Esophagus muscularis mucosa (tissue), 4 donors: ENCODE data around the gene TIGD1.

Experiments used
- CTCF ChIP-seq, 3 experiments: fragments of 200-600 bp in 2 of 3; fragments of 450-650 bp in 1 of 3; sonication (generic) in 2 of 3; IDR thresholded peaks; one replicate each; pipeline ENCODE4 v1.5.1; 2017 to 2019; ENCODE audit warnings: antibody characterized with exemption in 3 of 3, mild to moderate bottlenecking in 2 of 3, moderate library complexity in 1 of 3
- EP300 ChIP-seq: sonication (generic); formaldehyde crosslinking; IDR thresholded peaks from one replicate; pipeline ENCODE4 v1.6.1; 2017; ENCODE audit warnings: antibody characterized with exemption
- POLR2A ChIP-seq: fragments of 450-650 bp; IDR thresholded peaks from one replicate; pipeline ENCODE4 v1.6.1; 2017; ENCODE audit warnings: antibody characterized with exemption, moderate library complexity, mild to moderate bottlenecking, low read depth
- POLR2AphosphoS5 ChIP-seq, 2 donors: sonication (generic); formaldehyde crosslinking; IDR thresholded peaks; one replicate each; pipeline ENCODE4 v1.6.1; 2017; ENCODE audit warnings: antibody characterized with exemption in 2 of 2

GRCh38 chr2:232525791-232526371 lies 24.5 kb downstream of the TIGD1 start, which contains the start of gene CHRND:
- TF ChIP-seq CTCF (IDR thresholded peaks at IDR 0.05) (no peak), POLR2A (no peak), EP300 (no peak), POLR2AphosphoS5 (IDR thresholded peaks at IDR 0.05) (no peak)
